Subcutaneous abdominal adipose tissue (tissue), 5 donors: ENCODE data around the gene THOC6.
"Not testable (repeated sequence)": the region's sequence is repeated elsewhere in the genome, so short reads cannot be mapped to it uniquely, and the experiment has no call there.

Source experiments
- H3K27ac ChIP-seq: one replicate; pipeline ENCODE4 v1.7.0; 2013; ENCODE audit warnings: low read depth, mild to moderate bottlenecking, inconsistent platforms, low read length, moderate library complexity
- H3K27me3 ChIP-seq, 5 donors: one replicate each; pipeline ENCODE4 v1.7.0; 2013; ENCODE audit warnings: low read length in 5 of 5, inconsistent platforms in 1 of 5; ENCODE audit not compliant: control insufficient read depth in 5 of 5, insufficient read depth in 4 of 5
- H3K36me3 ChIP-seq, 5 donors: one replicate each; pipeline ENCODE4 v1.7.0; 2013; ENCODE audit warnings: low read length in 5 of 5; ENCODE audit not compliant: control insufficient read depth in 5 of 5, insufficient read depth in 5 of 5
- H3K4me1 ChIP-seq, 5 donors: one replicate each; pipeline ENCODE4 v1.7.0; 2013; ENCODE audit warnings: low read length in 5 of 5, mild to moderate bottlenecking in 3 of 5, moderate library complexity in 1 of 5; ENCODE audit not compliant: control insufficient read depth in 5 of 5, insufficient read depth in 5 of 5
- H3K4me3 ChIP-seq, 5 donors: one replicate each; pipeline ENCODE4 v1.7.0; 2013; ENCODE audit warnings: low read length in 5 of 5, low read depth in 1 of 5
- H3K9ac ChIP-seq, 5 donors: one replicate each; pipeline ENCODE4 v1.7.0; 2013; ENCODE audit warnings: low read length in 5 of 5, mild to moderate bottlenecking in 4 of 5, moderate library complexity in 3 of 5
- H3K9me3 ChIP-seq, 5 donors: one replicate each; pipeline ENCODE4 v1.7.0; 2013; ENCODE audit warnings: low read length in 5 of 5; ENCODE audit not compliant: control insufficient read depth in 5 of 5
- donor health status: healthy.
- donor health status: healthy.
- donor health status: healthy.
- donor health status: healthy.
- donor health status: healthy.

The THOC6 gene

DNA sequence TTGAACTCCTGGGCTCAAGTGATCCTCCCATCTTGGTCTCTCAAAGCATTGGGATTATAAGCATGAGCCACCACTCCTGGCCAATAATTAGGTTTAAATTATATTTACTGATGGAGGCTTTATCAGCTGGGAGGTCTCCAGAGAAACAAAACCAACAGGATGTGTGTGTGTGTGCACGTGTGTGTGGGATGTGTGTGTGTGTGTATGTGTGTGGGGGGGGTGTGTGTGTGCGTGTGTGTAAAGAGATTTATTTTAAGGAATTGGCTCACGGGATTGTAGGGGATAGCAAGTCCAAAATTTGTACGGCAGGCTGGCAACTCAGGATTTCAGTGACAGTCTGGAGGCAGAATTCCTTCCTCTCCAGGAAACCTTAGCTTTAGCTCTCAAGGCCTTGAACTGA is 27.2 kb downstream of the THOC6 start:
- H3K27me3 ChIP-seq = peaks cover 29 to 43% (median 36%) of the 10 kb centered on the region in 5 donors
- no peak overlapping the region for H3K9ac ChIP-seq
- H3K4me1 ChIP-seq = peaks cover 0 to 18% (median 6%) of the 10 kb centered on the region in 5 donors
- peaks cover 0 to 11% (median 3%) of the 10 kb centered on the region in 5 donors for H3K36me3 ChIP-seq
- H3K9me3 ChIP-seq = no peaks in the 10 kb centered on the region
- H3K4me3 ChIP-seq = no peak overlapping the region
- no peak overlapping the region for H3K27ac ChIP-seq

DNA sequence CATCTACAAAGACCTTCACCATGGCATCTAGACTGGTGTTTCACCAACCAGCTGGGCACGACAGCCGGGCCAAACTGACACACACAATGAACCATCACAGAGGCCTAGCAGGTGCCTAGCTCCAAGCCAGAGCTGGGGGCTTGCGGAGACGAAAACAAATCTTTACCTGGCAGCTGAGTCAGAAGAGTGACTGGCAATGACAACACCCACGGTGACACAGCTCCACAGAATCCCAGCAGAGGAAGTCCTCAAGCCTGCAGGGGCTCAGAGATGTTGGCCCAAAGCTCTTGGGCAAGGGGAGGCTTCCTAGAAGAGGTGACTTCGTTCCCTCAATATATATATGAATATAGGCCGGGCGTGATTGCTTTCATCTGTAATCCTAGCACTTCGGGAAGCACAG is 27.7 kb downstream of the THOC6 start:
- H3K27ac ChIP-seq = no peak overlapping the region

DNA sequence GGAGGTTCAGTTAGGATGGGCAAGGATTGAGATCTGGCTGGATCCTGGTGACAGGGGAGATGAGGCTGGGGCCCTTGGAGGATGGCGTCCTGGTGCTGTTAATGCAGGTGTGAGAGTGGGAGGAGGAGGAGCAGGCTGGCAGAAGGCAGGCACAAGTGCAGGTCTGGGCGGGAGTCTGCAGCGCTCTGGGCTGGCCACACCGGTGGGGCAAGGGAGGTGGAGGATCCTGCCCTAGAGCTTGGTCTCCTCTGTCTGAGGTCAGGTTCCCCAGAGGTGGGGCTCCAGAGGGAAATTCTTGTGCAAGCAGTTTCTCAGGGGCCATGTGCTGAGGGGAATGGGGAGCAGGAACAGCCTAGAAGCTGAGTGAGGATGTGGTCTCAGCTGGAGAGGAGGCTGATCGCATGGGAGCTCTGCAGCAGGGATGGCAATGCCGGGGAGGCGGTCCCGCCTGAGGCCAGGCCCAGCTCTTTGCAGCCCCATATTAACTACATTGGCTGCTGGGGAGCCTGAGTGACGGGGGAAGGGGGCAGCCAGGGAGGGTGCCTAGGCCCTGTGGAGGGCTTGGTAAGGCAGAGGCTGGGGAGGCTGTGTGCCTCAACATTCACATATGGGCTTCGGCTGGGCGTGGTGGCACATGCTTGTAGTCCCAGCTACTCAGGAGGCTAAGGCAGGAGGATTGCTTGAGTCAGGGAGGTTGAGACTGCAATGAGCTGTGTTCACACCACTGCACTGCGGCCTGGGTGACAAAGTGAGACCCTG is 28.9 kb downstream of the THOC6 start:
- not testable (repeated sequence) for H3K4me1 ChIP-seq, H3K4me3 ChIP-seq, H3K9ac ChIP-seq, H3K27ac ChIP-seq, H3K9me3 ChIP-seq
- Histone ChIP-seq H3K27me3 (peaks cover 20 to 30% (median 25%) of the 10 kb centered on the region in 5 donors), H3K36me3 (peaks cover 0 to 11% (median 3%) of the 10 kb centered on the region in 5 donors)

More for the DNA sequence above, 27.7 kb downstream of the THOC6 start:
- H3K4me3 ChIP-seq = no peak overlapping the region
- H3K36me3 ChIP-seq = peaks cover 0 to 11% (median 3%) of the 10 kb centered on the region in 5 donors
- peaks cover 0 to 14% (median 1%) of the 10 kb centered on the region in 5 donors for H3K4me1 ChIP-seq
- H3K9me3 ChIP-seq = no peaks in the 10 kb centered on the region
- peaks cover 29 to 42% (median 35%) of the 10 kb centered on the region in 5 donors for H3K27me3 ChIP-seq
- H3K9ac ChIP-seq = no peak overlapping the region

DNA sequence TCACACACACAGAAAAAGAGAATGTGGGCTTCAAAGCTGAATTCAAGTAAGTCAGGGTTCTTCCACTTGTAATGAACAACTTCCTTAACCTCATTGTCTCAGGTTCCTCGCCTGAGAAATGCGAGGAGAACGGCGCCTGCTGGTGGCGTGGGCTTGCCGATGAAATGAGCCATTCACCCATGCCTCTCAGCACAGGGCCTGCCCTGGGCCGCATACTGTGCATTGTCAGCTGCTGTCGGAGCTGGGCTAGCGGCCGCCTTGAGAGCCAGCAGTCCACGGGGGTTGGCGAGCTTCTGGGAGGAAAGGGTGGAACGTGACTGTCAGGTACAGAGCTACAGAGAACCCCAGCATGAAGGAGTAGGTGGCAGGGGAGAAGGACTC is 29.5 kb downstream of the THOC6 start:
- H3K4me3 ChIP-seq, H3K9me3 ChIP-seq, H3K27ac ChIP-seq, H3K9ac ChIP-seq: not testable (repeated sequence)
- peaks cover 15 to 24% (median 22%) of the 10 kb centered on the region in 5 donors for H3K27me3 ChIP-seq
- peaks cover 0 to 14% (median 5%) of the 10 kb centered on the region in 5 donors for H3K4me1 ChIP-seq
- peaks cover 0 to 11% (median 3%) of the 10 kb centered on the region in 5 donors for H3K36me3 ChIP-seq

DNA sequence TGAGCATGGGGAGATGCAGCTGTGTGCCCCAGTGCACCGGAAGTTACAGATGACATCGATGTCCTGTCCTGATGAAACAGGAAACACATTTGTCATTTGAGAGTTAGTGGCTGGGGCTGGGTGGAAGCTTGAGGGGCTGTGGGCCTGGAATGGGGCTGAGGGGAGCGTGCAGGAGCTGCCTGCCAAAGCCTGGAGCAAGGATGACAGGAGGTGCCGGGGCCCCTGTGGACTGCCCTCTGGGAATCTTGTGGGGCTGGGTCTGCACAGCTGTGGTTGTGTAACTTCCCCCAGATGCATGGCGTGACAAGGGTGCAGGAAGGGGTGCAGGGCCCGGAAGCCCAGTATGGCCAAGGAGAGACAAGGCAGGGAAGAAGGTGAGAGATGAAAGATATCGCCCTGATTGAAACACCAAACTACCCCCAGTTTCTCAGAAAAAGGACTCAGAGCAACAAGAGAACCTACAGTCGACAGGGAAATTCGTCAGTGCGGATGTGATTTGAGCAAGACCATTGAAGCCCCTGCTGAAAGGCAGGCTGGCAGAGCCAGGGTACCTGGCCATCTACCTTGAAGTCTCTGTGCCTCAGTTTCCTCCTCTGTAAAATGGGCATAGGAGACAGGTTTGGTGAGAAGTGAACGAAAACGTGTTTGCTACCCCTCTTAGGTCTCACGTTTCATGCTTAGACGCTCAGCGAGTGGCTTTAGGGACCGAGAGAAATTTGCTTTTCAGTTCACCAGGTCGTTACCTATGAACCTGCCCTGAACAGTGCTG is 31.3 kb downstream of the THOC6 start:
- H3K36me3 ChIP-seq = peaks cover 0 to 11% (median 3%) of the 10 kb centered on the region in 5 donors
- peaks cover 0 to 29% (median 20%) of the 10 kb centered on the region in 5 donors for H3K4me1 ChIP-seq
- no peak overlapping the region for H3K27ac ChIP-seq
- no peak overlapping the region for H3K4me3 ChIP-seq
- no peak overlapping the region for H3K9ac ChIP-seq
- peaks cover 0 to 10% (median 8%) of the 10 kb centered on the region in 5 donors for H3K27me3 ChIP-seq
- H3K9me3 ChIP-seq = no peaks in the 10 kb centered on the region

DNA sequence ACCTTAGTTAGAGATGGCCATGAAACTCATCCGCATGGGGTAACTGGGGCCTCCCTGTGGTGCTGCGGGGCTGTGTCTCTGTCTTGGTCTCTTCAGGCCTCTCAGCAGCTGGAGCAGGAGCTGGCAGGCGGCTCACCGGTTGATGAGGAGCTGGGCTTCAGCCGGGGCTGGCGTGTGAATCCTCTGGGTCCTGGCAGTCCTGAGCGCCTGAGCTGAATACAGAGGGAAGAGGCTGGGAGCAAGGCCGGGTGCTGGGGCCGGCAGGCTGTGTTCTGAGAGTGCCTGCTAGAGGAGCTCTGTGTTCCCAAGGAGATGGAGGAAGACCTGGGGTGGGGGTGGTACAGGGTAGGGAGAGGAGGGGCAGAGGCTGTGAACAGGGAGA is 31.9 kb downstream of the THOC6 start:
- H3K9ac ChIP-seq, H3K9me3 ChIP-seq, H3K27ac ChIP-seq, H3K4me3 ChIP-seq, H3K27me3 ChIP-seq: not testable (repeated sequence)
- peaks cover 0 to 32% (median 21%) of the 10 kb centered on the region in 5 donors for H3K4me1 ChIP-seq
- H3K36me3 ChIP-seq = peaks cover 0 to 11% (median 3%) of the 10 kb centered on the region in 5 donors

DNA sequence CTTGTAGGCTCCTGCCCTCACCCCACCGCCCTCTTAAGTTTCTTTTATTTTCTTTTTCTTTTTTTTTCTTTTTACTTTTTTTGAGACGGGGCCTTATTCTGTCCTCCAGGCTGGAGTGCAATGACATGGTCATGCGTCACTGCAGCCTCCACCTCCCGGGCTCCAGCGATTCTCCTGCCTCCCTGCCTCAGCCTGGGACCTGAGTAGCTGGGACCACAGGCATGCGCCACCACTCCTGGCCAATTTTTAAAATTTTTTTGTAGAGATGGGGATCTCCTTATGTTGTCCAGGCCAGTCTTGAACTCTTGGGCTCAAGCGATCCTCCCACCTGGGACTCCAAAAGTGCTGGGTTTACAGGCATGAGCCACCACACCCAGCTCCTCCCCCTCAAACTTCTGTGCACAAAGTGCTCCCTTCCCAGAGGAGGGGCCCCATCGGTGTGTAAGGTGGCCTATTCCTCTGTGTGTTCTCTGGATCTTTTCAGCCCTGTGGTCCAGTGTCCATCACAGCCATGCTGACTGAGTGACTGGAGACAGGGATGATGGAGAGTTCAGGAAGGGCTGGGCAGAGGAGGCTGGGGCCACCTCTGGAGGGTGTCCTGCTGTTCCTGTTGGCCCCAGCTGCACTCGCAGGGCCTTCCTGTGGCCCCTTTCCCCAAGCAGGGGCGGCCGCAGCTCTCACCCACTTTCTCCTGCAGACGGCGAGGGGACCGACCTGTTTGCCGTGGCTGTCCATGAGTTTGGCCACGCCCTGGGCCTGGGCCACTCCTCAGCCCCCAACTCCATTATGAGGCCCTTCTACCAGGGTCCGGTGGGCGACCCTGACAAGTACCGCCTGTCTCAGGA is 32.7 kb downstream of the THOC6 start:
- Histone ChIP-seq H3K27me3 (peaks cover 0 to under 1% (median 0%) of the 10 kb centered on the region in 5 donors), H3K9ac (no peak overlapping the region), H3K9me3 (no peaks in the 10 kb centered on the region), H3K4me3 (no peak overlapping the region), H3K4me1 (peaks cover 0 to 32% (median 21%) of the 10 kb centered on the region in 5 donors), H3K27ac (no peak overlapping the region), H3K36me3 (peaks cover 0 to 11% (median 3%) of the 10 kb centered on the region in 5 donors)

DNA sequence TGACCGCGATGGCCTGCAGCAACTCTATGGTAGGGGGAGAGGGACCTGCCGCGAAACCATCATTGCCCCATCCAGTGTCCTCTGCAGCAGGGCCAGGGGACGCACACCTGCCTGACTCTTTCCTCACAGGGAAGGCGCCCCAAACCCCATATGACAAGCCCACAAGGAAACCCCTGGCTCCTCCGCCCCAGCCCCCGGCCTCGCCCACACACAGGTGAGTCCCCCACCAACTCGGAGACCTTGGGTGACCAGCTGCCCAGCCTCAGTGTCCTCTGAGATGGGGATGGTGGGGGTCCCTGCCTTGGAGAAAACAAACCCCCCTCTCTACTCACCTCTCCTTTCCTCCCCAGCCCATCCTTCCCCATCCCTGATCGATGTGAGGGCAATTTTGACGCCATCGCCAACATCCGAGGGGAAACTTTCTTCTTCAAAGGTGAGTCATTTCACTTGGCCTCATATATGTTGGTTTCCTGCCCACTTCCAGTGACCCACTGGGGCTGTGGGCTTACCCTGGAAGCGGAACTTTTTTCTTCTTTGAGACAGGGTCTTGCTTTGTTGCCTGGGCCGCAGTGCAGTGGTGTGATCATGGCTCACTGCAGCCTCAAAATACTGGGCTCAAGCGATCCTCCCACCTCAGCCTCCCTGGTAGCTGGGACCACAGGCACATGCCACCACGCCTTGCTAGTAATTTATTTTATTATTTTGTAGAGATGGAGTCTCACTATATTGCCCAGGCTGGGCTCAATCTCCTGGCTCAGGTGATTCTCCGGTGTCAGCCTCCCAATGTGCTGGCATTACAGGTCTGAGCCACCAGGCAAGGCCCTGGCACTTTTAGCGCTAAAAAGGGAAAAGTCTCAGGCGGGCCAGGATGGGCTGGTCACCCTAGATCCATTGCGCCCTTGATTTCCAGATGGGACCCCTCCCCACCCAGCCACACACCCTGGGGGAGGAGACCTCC is 33.6 kb downstream of the THOC6 start:
- Histone ChIP-seq H3K27me3 (no peaks in the 10 kb centered on the region), H3K27ac (no peak overlapping the region), H3K4me3 (peak overlapping the region in 2 of 5 donors; percentile 74 to 80), H3K36me3 (peaks cover 0 to 11% (median 3%) of the 10 kb centered on the region in 5 donors), H3K9ac (no peak overlapping the region), H3K9me3 (no peaks in the 10 kb centered on the region), H3K4me1 (peaks cover 0 to 32% (median 21%) of the 10 kb centered on the region in 5 donors)
